Calu3 (cell line): ENCODE measurements around the gene EHBP1L1. TPM values are rescaled to one million over a fixed set of nuclear protein-coding genes. Genes with fewer than 3 reads are reported as not detected.
A peak's percentile ranks its signal among the peaks of the same experiment; 100 is the strongest.

ENCODE experiments used
- BruUV-seq: library from RNA; stranded (reverse); fragments of 400-500 nt; replicated peaks from 2 replicates; lab custom pipeline; 2021; lab: Mats Ljungman, UMichigan
- CTCF ChIA-PET: fragments of 300-600 bp; sonication (Branson Sonifier 250); formaldehyde crosslinking; loops from one replicate; lab custom pipeline; 2022; ENCODE audit warnings: antibody characterized with exemption; lab: Charles Lee
- DNase-seq: peaks from one replicate; pipeline ENCODE4 v3.0.0; 2022
- H3K27ac Mint-ChIP-seq: one replicate; pipeline ENCODE4 v1.8.0; 2022; ENCODE audit warnings: mixed read lengths; ENCODE audit not compliant: unreplicated experiment
- H3K27me3 Mint-ChIP-seq: one replicate; pipeline ENCODE4 v1.8.0; 2022; ENCODE audit warnings: mixed read lengths; ENCODE audit not compliant: unreplicated experiment
- H3K36me3 Mint-ChIP-seq: one replicate; pipeline ENCODE4 v1.8.0; 2022; ENCODE audit warnings: mild to moderate bottlenecking, moderate library complexity, mixed read lengths; ENCODE audit not compliant: insufficient read depth, unreplicated experiment
- H3K4me1 Mint-ChIP-seq: one replicate; pipeline ENCODE4 v1.8.0; 2022; ENCODE audit warnings: mild to moderate bottlenecking, low read depth, mixed read lengths; ENCODE audit not compliant: unreplicated experiment
- H3K4me3 Mint-ChIP-seq: one replicate; pipeline ENCODE4 v1.8.0; 2022; ENCODE audit warnings: mild to moderate bottlenecking, low read depth, moderate library complexity, mixed read lengths; ENCODE audit not compliant: unreplicated experiment
- H3K9me3 Mint-ChIP-seq: one replicate; pipeline ENCODE4 v1.8.0; 2022; ENCODE audit warnings: low read depth, mixed read lengths; ENCODE audit not compliant: unreplicated experiment
- CTCF ChIP-seq: fragments of 200-600 bp; IDR thresholded peaks from one replicate; pipeline ENCODE4 v1.8.0; 2022; ENCODE audit warnings: antibody characterized with exemption; ENCODE audit not compliant: unreplicated experiment
- intact Hi-C: fragments of 100-400 bp; cut with micrococcal nuclease; formaldehyde crosslinking; loops from one replicate; pipeline ENCODE4 v1.10.0; 2022; ENCODE audit not compliant: unreplicated experiment
- total RNA-seq: library from RNA; stranded (reverse); gene quantifications from 2 replicates; pipeline ENCODE4 v1.2.3, GENCODE V29; 2022

Gene EHBP1L1
- total RNA-seq, 1 experiment from 2014 or later = 73.7 TPM

- no peak overlapping the region for H3K27ac Mint-ChIP-seq
- CTCF ChIA-PET = interaction anchor here (0.7 to 2.9 kb wide), 4 partner anchors 19 to 54 kb away, joined by 3 to 39 read pairs (median 6); partner anchors contain the start of genes FAM89B, LTBP3 and ZNRD2
- intact Hi-C loops = loop anchor here (2.0 kb wide), 1 partner anchor 31 kb away; the partner anchor contains the start of gene ZNRD2
- peak overlapping the region; percentile 62 for H3K4me3 Mint-ChIP-seq
- no TSS peak for BruUV-seq
- H3K27me3 Mint-ChIP-seq = no peaks in the 10 kb centered on the region
- DNase-seq = peak; percentile 24
- peaks cover 16% of the 10 kb centered on the region for H3K4me1 Mint-ChIP-seq
- no peaks in the 10 kb centered on the region for H3K9me3 Mint-ChIP-seq
- peaks cover 72% of the 10 kb centered on the region for H3K36me3 Mint-ChIP-seq
- TF ChIP-seq CTCF = no peak
Measured at GRCh38 chr11:65539744-65540289, 36.0 kb upstream of the EHBP1L1 start.

- peak; percentile 69 for TF ChIP-seq CTCF
- Mint-ChIP-seq H3K4me1 (peaks cover 22% of the 10 kb centered on the region), H3K9me3 (no peaks in the 10 kb centered on the region), H3K36me3 (peaks cover 72% of the 10 kb centered on the region), H3K4me3 (peak overlapping the region; percentile 62), H3K27ac (no peak overlapping the region), H3K27me3 (no peaks in the 10 kb centered on the region)
- no TSS peak for BruUV-seq
- CTCF ChIA-PET = interaction anchor here (0.7 to 2.9 kb wide), 6 partner anchors 12 to 53 kb away, joined by 3 to 39 read pairs (median 4); partner anchors contain the start of genes FAM89B, LTBP3 and ZNRD2
- DNase-seq = peak; percentile 90
- intact Hi-C loops = loop anchor here (2.0 kb wide), 1 partner anchor 30 kb away; the partner anchor contains the start of gene ZNRD2
Measured at GRCh38 chr11:65540290-65541092, 35.4 kb upstream of the EHBP1L1 start.

GRCh38 chr11:65541093-65541982 lies 34.5 kb upstream of the EHBP1L1 start:
- no TSS peak for BruUV-seq
- Mint-ChIP-seq H3K27me3 (no peaks in the 10 kb centered on the region), H3K4me3 (peak overlapping the region; percentile 62), H3K4me1 (peaks cover 31% of the 10 kb centered on the region), H3K9me3 (no peaks in the 10 kb centered on the region), H3K27ac (peak overlapping the region; percentile 64), H3K36me3 (peaks cover 77% of the 10 kb centered on the region)
- CTCF ChIA-PET = interaction anchor here (0.7 to 2.9 kb wide), 7 partner anchors 11 to 168 kb away, joined by 3 to 39 read pairs (median 4); partner anchors contain the start of genes FAM89B and ZNRD2
- no peak for TF ChIP-seq CTCF
- DNase-seq = no peak
- intact Hi-C loops = loop anchor here (2.0 kb wide), 1 partner anchor 29 kb away; the partner anchor contains the start of gene ZNRD2
